ENCODE results near the gene BTBD2. TPM values are rescaled to one million over a fixed set of nuclear protein-coding genes. Genes with fewer than 3 reads are reported as not detected.

The BTBD2 gene
- total and polyA plus RNA-seq, 2 of the 13 experiments (the other 11 are each of a cell fraction or from before 2014, with no cell fraction given): 28.1 to 45.3 TPM

DNA sequence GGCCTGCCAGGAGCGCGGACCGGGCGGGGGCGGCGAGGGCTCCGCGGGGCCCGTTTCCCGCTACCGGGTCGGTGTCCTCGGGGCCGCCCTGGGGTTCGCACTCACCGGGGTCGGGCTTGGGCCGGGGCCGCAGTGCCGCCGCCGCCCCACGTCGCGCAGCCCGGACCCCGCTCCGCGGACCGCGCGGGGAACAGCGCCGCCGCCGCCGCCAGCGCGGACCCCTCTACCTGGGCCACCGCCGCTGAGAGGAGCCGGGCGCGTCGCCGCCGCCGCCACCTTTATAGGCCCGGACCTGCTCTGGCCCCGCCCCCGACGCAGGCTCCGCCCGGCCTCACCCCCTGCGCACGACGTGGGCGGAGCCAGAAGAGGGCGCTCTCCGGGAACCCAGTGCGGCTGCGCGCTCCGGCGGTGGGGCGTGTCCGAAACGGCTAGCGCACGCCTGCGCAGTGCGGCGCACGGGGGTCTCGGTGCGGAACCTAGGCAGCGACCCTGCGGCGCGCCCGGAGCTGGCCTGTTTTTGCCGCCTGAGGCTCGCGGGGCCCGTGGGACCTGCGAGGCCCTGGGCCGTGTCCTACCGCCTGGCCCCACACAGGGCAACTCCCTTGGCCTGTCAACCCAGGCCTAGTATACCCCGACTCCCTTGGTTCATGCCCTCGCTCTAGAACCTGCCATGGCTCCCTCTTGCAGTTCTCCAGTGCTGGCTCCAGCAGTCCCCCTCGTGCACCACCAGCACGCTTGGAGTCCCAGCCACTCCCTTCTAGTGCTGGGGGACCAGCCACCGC, 35.7 kb upstream of the BTBD2 start, which contains the start of gene MKNK2 (continued):
- TF ChIP-seq TFAP4 (IDR thresholded peaks at IDR 0.05; ENCODE audit: borderline replicate concordance, low read depth) (no peak), SKI (IDR thresholded peaks at IDR 0.05; ENCODE audit: partially characterized antibody) (peak; percentile 54), FOXA3 (CRISPR knock-in tag; IDR thresholded peaks at IDR 0.05) (peak; percentile 33; the same call in 1 of the 2 replicates), MTERF4 (CRISPR knock-in tag; IDR thresholded peaks at IDR 0.05) (0 out of 2 replicates have a peak, but pooled peaks have one; percentile 11), ZKSCAN8 (CRISPR knock-in tag; IDR thresholded peaks at IDR 0.05; ENCODE audit: borderline replicate concordance) (no peak), KDM5B (CRISPR knock-in tag; IDR thresholded peaks at IDR 0.05; ENCODE audit: borderline replicate concordance) (peak; percentile 84), ZNF703 (CRISPR knock-in tag; IDR thresholded peaks at IDR 0.05; ENCODE audit: borderline replicate concordance) (peak; percentile 26; the same call in 1 of the 2 replicates), CENPX (CRISPR knock-in tag; IDR thresholded peaks at IDR 0.05) (no peak), ZNF34 (CRISPR knock-in tag; IDR thresholded peaks at IDR 0.05; ENCODE audit: borderline replicate concordance) (0 out of 2 replicates have a peak, but pooled peaks have one; percentile 28), SALL2 (CRISPR knock-in tag; IDR thresholded peaks at IDR 0.05) (peak; percentile 19; the same call in 1 of the 2 replicates), ZNF142 (CRISPR knock-in tag; IDR thresholded peaks at IDR 0.05) (peak; percentile 27; the same call in 1 of the 2 replicates), MEF2D (CRISPR knock-in tag; IDR thresholded peaks at IDR 0.05) (0 out of 2 replicates have a peak, but pooled peaks have one; percentile 32), KLF13 (CRISPR knock-in tag; IDR thresholded peaks at IDR 0.05) (0 out of 2 replicates have a peak, but pooled peaks have one; percentile 50), ZNF251 (CRISPR knock-in tag; IDR thresholded peaks at IDR 0.05) (no peak), HOXA5 (CRISPR knock-in tag; IDR thresholded peaks at IDR 0.05) (no peak; the same call in none of the 2 replicates)
- TF ChIP-seq, protein P1, sequence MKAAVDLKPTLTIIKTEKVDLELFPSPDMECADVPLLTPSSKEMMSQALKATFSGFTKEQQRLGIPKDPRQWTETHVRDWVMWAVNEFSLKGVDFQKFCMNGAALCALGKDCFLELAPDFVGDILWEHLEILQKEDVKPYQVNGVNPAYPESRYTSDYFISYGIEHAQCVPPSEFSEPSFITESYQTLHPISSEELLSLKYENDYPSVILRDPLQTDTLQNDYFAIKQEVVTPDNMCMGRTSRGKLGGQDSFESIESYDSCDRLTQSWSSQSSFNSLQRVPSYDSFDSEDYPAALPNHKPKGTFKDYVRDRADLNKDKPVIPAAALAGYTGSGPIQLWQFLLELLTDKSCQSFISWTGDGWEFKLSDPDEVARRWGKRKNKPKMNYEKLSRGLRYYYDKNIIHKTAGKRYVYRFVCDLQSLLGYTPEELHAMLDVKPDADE (CRISPR knock-in tag; IDR thresholded peaks at IDR 0.05): no peak
- TF ChIP-seq, protein P2, sequence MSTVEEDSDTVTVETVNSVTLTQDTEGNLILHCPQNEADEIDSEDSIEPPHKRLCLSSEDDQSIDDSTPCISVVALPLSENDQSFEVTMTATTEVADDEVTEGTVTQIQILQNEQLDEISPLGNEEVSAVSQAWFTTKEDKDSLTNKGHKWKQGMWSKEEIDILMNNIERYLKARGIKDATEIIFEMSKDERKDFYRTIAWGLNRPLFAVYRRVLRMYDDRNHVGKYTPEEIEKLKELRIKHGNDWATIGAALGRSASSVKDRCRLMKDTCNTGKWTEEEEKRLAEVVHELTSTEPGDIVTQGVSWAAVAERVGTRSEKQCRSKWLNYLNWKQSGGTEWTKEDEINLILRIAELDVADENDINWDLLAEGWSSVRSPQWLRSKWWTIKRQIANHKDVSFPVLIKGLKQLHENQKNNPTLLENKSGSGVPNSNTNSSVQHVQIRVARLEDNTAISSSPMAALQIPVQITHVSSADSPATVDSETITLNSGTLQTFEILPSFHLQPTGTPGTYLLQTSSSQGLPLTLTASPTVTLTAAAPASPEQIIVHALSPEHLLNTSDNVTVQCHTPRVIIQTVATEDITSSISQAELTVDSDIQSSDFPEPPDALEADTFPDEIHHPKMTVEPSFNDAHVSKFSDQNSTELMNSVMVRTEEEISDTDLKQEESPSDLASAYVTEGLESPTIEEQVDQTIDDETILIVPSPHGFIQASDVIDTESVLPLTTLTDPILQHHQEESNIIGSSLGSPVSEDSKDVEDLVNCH (CRISPR knock-in tag; IDR thresholded peaks at IDR 0.05): no peak

Measured in HepG2 (cell line).